H1 (cell line): ENCODE measurements around the gene NUDT12.

Source experiments
- BCL11A ChIP-seq, 2 experiments: IDR thresholded peaks; one replicate each; pipeline ENCODE4 v1.6.1; 2011; ENCODE audit warnings: low read depth in 2 of 2, low read length in 2 of 2, mild to moderate bottlenecking in 2 of 2
- CHD1 ChIP-seq: IDR thresholded peaks from 2 replicates; pipeline ENCODE4 v1.6.1; 2012; ENCODE audit warnings: low read depth, low read length, improper control_type of control experiment
- E2F6 ChIP-seq: IDR thresholded peaks from 2 replicates; pipeline ENCODE4 v1.6.1; 2012; ENCODE audit warnings: inconsistent platforms
- EGR1 ChIP-seq: IDR thresholded peaks from 2 replicates; pipeline ENCODE4 v1.6.1; 2011; ENCODE audit warnings: low read depth, low read length, borderline replicate concordance
- EP300 ChIP-seq, 2 experiments: IDR thresholded peaks; 1 replicate in 1 of 2; 2 replicates in 1 of 2; pipeline ENCODE4 v1.6.1; 2011 to 2012; ENCODE audit warnings: low read depth in 2 of 2, low read length in 2 of 2, mild to moderate bottlenecking in 2 of 2, borderline replicate concordance in 1 of 2, inconsistent platforms in 1 of 2, moderate library complexity in 1 of 2
- MAFK ChIP-seq: IDR thresholded peaks from 2 replicates; pipeline ENCODE4 v1.6.1; 2012; ENCODE audit warnings: low read depth, mild to moderate bottlenecking, improper control_type of control experiment, low read length
- POLR2A ChIP-seq, 2 experiments: IDR thresholded peaks; 1 replicate in 1 of 2; 2 replicates in 1 of 2; pipeline ENCODE4 v1.6.1; 2011; ENCODE audit warnings: low read depth in 2 of 2, low read length in 2 of 2, mild to moderate bottlenecking in 2 of 2; ENCODE audit errors: control extremely low read depth in 1 of 2
- POLR2AphosphoS5 ChIP-seq: IDR thresholded peaks from 2 replicates; pipeline ENCODE4 v1.6.1; 2011; ENCODE audit warnings: low read depth, low read length
- RAD21 ChIP-seq, 2 experiments: IDR thresholded peaks in 1 of 2; conservative IDR thresholded peaks in 1 of 2; 2 replicates each; pipeline ENCODE4 v1.6.1; 2011; ENCODE audit warnings: low read depth in 2 of 2, low read length in 2 of 2, improper control_type of control experiment in 1 of 2, inconsistent platforms in 1 of 2, mild to moderate bottlenecking in 1 of 2, moderate library complexity in 1 of 2
- SUZ12 ChIP-seq: fragments of 200-600 bp; sonication (generic); IDR thresholded peaks from 2 replicates; pipeline ENCODE4 v1.6.1; 2012; ENCODE audit warnings: mild to moderate bottlenecking, inconsistent platforms, low read length, moderate library complexity, mixed read lengths
- TAF1 ChIP-seq: IDR thresholded peaks from 2 replicates; pipeline ENCODE4 v1.6.1; 2011; ENCODE audit warnings: mild to moderate bottlenecking, low read depth, low read length
- TF ChIP-seq, protein P1 (sequence below), 3 experiments: IDR thresholded peaks; 1 replicate in 2 of 3; 2 replicates in 1 of 3; pipeline versions ENCODE4 v1.5.1 to v1.6.1; 2011; ENCODE audit warnings: low read length in 3 of 3, mild to moderate bottlenecking in 3 of 3, inconsistent platforms in 2 of 3, low read depth in 1 of 3, moderate library complexity in 1 of 3; ENCODE audit not compliant: insufficient read depth in 1 of 3; ENCODE audit errors: control extremely low read depth in 1 of 3
- TF ChIP-seq, protein P2 (sequence below): IDR thresholded peaks from 2 replicates; pipeline ENCODE4 v1.6.1; 2011; ENCODE audit warnings: low read length, improper control_type of control experiment
- TF ChIP-seq, protein P3 (sequence below): IDR thresholded peaks from 2 replicates; pipeline ENCODE4 v1.6.1; 2012; ENCODE audit warnings: inconsistent platforms

- TF ChIP-seq E2F6: no peak
- no peak for TF ChIP-seq TAF1
- TF ChIP-seq, protein P1, sequence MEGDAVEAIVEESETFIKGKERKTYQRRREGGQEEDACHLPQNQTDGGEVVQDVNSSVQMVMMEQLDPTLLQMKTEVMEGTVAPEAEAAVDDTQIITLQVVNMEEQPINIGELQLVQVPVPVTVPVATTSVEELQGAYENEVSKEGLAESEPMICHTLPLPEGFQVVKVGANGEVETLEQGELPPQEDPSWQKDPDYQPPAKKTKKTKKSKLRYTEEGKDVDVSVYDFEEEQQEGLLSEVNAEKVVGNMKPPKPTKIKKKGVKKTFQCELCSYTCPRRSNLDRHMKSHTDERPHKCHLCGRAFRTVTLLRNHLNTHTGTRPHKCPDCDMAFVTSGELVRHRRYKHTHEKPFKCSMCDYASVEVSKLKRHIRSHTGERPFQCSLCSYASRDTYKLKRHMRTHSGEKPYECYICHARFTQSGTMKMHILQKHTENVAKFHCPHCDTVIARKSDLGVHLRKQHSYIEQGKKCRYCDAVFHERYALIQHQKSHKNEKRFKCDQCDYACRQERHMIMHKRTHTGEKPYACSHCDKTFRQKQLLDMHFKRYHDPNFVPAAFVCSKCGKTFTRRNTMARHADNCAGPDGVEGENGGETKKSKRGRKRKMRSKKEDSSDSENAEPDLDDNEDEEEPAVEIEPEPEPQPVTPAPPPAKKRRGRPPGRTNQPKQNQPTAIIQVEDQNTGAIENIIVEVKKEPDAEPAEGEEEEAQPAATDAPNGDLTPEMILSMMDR (IDR thresholded peaks at IDR 0.05; ENCODE audit: control extremely low read depth in 1 of 3, insufficient read depth in 1 of 3, low read depth in 1 of 3, low read length in 3 of 3): no peak
- TF ChIP-seq, protein P2, sequence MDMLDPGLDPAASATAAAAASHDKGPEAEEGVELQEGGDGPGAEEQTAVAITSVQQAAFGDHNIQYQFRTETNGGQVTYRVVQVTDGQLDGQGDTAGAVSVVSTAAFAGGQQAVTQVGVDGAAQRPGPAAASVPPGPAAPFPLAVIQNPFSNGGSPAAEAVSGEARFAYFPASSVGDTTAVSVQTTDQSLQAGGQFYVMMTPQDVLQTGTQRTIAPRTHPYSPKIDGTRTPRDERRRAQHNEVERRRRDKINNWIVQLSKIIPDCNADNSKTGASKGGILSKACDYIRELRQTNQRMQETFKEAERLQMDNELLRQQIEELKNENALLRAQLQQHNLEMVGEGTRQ: no peak
- no peak for TF ChIP-seq EP300 (IDR thresholded peaks at IDR 0.05; ENCODE audit: borderline replicate concordance in 1 of 2, low read depth in 2 of 2, low read length in 2 of 2)
- no peak for TF ChIP-seq SUZ12
- no peak for TF ChIP-seq POLR2A (IDR thresholded peaks at IDR 0.05; ENCODE audit: control extremely low read depth in 1 of 2, low read depth in 2 of 2, low read length in 2 of 2)
- TF ChIP-seq MAFK: no peak
- no peak for TF ChIP-seq RAD21 (IDR thresholded peaks at IDR 0.05 in 1 of 2, conservative IDR thresholded peaks at IDR 0.05 in 1 of 2; ENCODE audit: low read depth in 2 of 2, low read length in 2 of 2)
- TF ChIP-seq BCL11A (IDR thresholded peaks at IDR 0.05; ENCODE audit: low read depth in 2 of 2, low read length in 2 of 2): no peak
- no peak for TF ChIP-seq POLR2AphosphoS5
- TF ChIP-seq CHD1: no peak
- TF ChIP-seq EGR1: no peak
- TF ChIP-seq, protein P3, sequence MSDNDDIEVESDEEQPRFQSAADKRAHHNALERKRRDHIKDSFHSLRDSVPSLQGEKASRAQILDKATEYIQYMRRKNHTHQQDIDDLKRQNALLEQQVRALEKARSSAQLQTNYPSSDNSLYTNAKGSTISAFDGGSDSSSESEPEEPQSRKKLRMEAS: no peak
Observed at GRCh38 chr5:103512500-103512899, 50.1 kb downstream of the NUDT12 start.
